ENCODE measurements around the gene EME2.

GRCh38 chr16:1812732-1813163 is 40.1 kb downstream of the EME2 start:
- peak; percentile 19 to 71 (median 49) for TF ChIP-seq CTCF (IDR thresholded peaks at IDR 0.05)
- TF ChIP-seq POLR2A (IDR thresholded peaks at IDR 0.05) = no peak
- TF ChIP-seq EP300 (IDR thresholded peaks at IDR 0.05) = no peak
- TF ChIP-seq POLR2AphosphoS5 (IDR thresholded peaks at IDR 0.05) = peak; percentile 47 to 76

Measured in upper lobe of left lung (tissue), 4 donors.